MCF 10A (cell line): ENCODE results near the gene MAP7. TPM values are rescaled to one million over a fixed set of nuclear protein-coding genes. Genes with fewer than 3 reads are reported as not detected.

Experiments used
- BruUV-seq: library from RNA; stranded (reverse); fragments of 400-500 nt; replicated peaks from 2 replicates; lab custom pipeline; 2021; lab: Mats Ljungman, UMichigan
- CTCF ChIA-PET: fragments of 300-600 bp; sonication (Branson Sonifier 250); formaldehyde crosslinking; extraction: SDS; loops from one replicate; lab custom pipeline; 2021; ENCODE audit warnings: antibody characterized with exemption, inconsistent platforms; lab: Yijun Ruan, JAX
- POLR2A ChIA-PET: fragments of 300-600, 350-650 bp; sonication (Branson Sonifier 250); formaldehyde crosslinking; extraction: SDS; loops from one replicate; lab custom pipeline; 2020; ENCODE audit warnings: antibody characterized with exemption, inconsistent platforms; lab: Yijun Ruan, JAX
- DNase-seq: peaks from one replicate; pipeline ENCODE4 v3.0.0-alpha.2; 2018; ENCODE audit not compliant: unreplicated experiment
- H3K27ac Mint-ChIP-seq: one replicate; pipeline ENCODE4 v1.8.0; 2022; ENCODE audit warnings: mild to moderate bottlenecking, low read depth, mixed read lengths; ENCODE audit not compliant: unreplicated experiment
- H3K27me3 Mint-ChIP-seq: one replicate; pipeline ENCODE4 v1.8.0; 2022; ENCODE audit warnings: mixed read lengths; ENCODE audit not compliant: insufficient read depth, unreplicated experiment
- H3K36me3 Mint-ChIP-seq: one replicate; pipeline ENCODE4 v1.8.0; 2022; ENCODE audit warnings: mild to moderate bottlenecking, moderate library complexity, mixed read lengths; ENCODE audit not compliant: insufficient read depth, unreplicated experiment
- H3K4me1 Mint-ChIP-seq: one replicate; pipeline ENCODE4 v1.8.0; 2022; ENCODE audit warnings: mixed read lengths; ENCODE audit not compliant: insufficient read depth, unreplicated experiment
- H3K4me3 Mint-ChIP-seq: one replicate; pipeline ENCODE4 v1.8.0; 2022; ENCODE audit warnings: mild to moderate bottlenecking, moderate library complexity, mixed read lengths; ENCODE audit not compliant: unreplicated experiment
- H3K9me3 Mint-ChIP-seq: one replicate; pipeline ENCODE4 v1.8.0; 2022; ENCODE audit warnings: mixed read lengths; ENCODE audit not compliant: unreplicated experiment
- CTCF ChIP-seq: fragments of 200-600 bp; IDR thresholded peaks from one replicate; pipeline ENCODE4 v1.8.0; 2022; ENCODE audit warnings: antibody characterized with exemption, mild to moderate bottlenecking; ENCODE audit not compliant: unreplicated experiment
- intact Hi-C: fragments of 100-400 bp; cut with micrococcal nuclease; formaldehyde crosslinking; loops from 2 replicates; pipeline ENCODE4 v1.14.1; 2022
- total RNA-seq: library from RNA; stranded (reverse); gene quantifications from 2 replicates; pipeline ENCODE4 v1.2.3, GENCODE V29; 2022

MAP7 gene
- total RNA-seq, 1 experiment from 2014 or later: 17.2 TPM

- TF ChIP-seq CTCF: no peak
- ChIA-PET CTCF (interaction anchor here (0.6 to 1.0 kb wide), 3 partner anchors 22 to 250 kb away, joined by 3 read pairs; partner anchors contain the start of gene BCLAF1), POLR2A (interaction anchor here (1.0 to 1.4 kb wide), 3 partner anchors 10 to 11 kb away, joined by 3 to 5 read pairs (median 4); partner anchors contain the start of gene MAP7)
- no peaks in the 10 kb centered on the region for H3K4me1 Mint-ChIP-seq
- no peaks in the 10 kb centered on the region for H3K9me3 Mint-ChIP-seq
- H3K36me3 Mint-ChIP-seq: peaks cover 5% of the 10 kb centered on the region
- H3K27ac Mint-ChIP-seq: no peak overlapping the region
- no peak for DNase-seq
- BruUV-seq: no TSS peak
- H3K27me3 Mint-ChIP-seq: no peaks in the 10 kb centered on the region
- no peak overlapping the region for H3K4me3 Mint-ChIP-seq
- intact Hi-C loops: no loop called here
Measured at GRCh38 chr6:136539967-136540652, 10.1 kb downstream of the MAP7 start.

GRCh38 chr6:136538836-136539235, 11.4 kb downstream of the MAP7 start:
- POLR2A ChIA-PET: interaction anchor here (1.0 to 1.3 kb wide), 2 partner anchors 9 to 12 kb away, joined by 3 to 4 read pairs; no protein-coding TSS in a partner anchor
- no peaks in the 10 kb centered on the region for H3K27me3 Mint-ChIP-seq
- DNase-seq: no peak
- no peak overlapping the region for H3K4me3 Mint-ChIP-seq
- no peaks in the 10 kb centered on the region for H3K4me1 Mint-ChIP-seq
- H3K36me3 Mint-ChIP-seq: no peaks in the 10 kb centered on the region
- H3K27ac Mint-ChIP-seq: no peak overlapping the region
- CTCF ChIA-PET: interaction anchor here (0.6 kb wide), 1 partner anchor 10 kb away, joined by 3 read pairs; no protein-coding TSS in a partner anchor
- intact Hi-C loops: no loop called here
- no peaks in the 10 kb centered on the region for H3K9me3 Mint-ChIP-seq
- BruUV-seq: no TSS peak
- TF ChIP-seq CTCF: no peak

GRCh38 chr6:136535880-136536650, 14.2 kb downstream of the MAP7 start:
- CTCF ChIA-PET: interaction anchor here (1.6 kb wide), 1 partner anchor 11 kb away, joined by 6 read pairs; no protein-coding TSS in a partner anchor
- no TSS peak for BruUV-seq
- no peaks in the 10 kb centered on the region for H3K27me3 Mint-ChIP-seq
- no peaks in the 10 kb centered on the region for H3K36me3 Mint-ChIP-seq
- H3K4me3 Mint-ChIP-seq: no peak overlapping the region
- H3K27ac Mint-ChIP-seq: no peak overlapping the region
- POLR2A ChIA-PET: no interaction called here
- no peaks in the 10 kb centered on the region for H3K4me1 Mint-ChIP-seq
- no peak for TF ChIP-seq CTCF
- H3K9me3 Mint-ChIP-seq: no peaks in the 10 kb centered on the region
- intact Hi-C loops: no loop called here
- no peak for DNase-seq
